Purkinje cell (primary cell): ENCODE results near the gene SPAG5. TPM values are rescaled to one million over a fixed set of nuclear protein-coding genes. Genes with fewer than 3 reads are reported as not detected.

Experiments
- polyA plus RNA-seq: library from polyadenylated mRNA; unstranded; fragments of >200 nt; fragmentation: Nextera tagmentation; gene quantifications from 2 replicates; pipeline ENCODE4 v1.2.1, GENCODE V29; 2014

The SPAG5 gene
- polyA plus RNA-seq: 202 and 262 TPM in 2 replicates

DNA sequence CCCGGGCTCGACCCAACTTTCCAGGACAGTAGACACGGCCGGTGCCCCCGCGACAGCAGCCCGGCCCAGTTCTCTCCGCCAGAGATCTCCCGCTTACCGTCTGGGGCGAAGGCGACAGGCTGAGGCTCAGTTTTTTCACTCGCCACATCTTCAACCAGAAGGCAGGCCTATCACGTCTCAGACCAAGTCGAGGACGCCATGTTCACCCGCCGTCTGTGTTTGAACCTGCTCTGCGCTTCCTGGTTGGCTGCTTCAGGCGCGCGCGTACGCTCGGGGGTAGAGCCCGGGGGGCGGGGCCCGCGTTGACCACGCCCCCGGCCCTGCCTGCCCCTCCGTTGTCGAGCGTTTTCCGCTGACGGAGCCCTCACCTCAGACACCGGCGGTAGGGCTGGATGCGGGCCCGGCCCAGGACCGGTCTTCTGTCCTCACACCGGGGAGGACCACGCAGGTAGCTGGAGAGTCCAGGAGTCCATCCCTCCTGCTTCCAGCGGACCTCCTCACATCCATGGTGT is at the start of gene SPAG5:
SPAG5 (minus strand) TSS at position 227 of the 512 bp plus-strand sequence; CDS start at position 148, 79 bp downstream.

DNA sequence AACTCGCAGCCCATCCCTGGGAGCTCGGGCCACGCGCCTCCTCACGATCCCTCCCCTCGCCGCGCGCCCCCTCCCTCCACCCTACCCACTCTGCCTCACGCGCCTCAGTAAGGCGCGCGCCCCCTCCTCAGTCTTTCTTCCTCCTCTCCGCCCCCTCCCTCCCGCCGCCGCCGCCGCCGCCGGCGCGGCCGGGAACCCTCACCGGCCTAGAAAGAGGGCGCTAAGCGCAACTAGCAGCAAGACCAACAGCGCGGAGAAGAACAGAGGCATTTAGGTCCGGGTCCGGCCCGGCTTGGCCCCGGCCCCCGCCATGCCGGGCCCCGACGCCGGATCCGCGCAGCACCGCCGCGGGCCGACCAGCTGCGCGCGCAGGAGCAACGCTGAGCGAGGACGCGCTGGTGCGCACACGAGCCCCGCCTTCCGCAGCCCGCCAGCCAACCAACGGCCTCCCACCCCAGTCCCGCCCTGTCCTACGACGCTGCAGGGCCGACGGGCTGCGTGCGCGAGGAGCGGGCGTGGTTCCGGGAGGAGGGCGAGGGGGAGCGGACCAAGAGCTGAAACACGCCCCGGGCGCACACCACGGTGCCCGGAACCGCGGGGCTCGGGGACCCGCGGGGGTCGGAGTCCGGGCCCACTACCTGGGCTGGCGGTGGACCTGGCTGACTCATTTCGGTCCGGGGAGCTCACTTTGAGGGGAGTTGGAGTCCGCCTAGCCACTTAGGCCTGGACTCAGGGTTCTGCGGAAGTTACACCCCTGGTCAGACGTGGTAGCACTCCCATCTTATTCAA is 46.2 kb upstream of the SPAG5 start, which contains the start of gene BLTP2:
BLTP2 (minus strand) TSS at position 372 of the 789 bp plus-strand sequence; CDS start at position 270, 102 bp downstream.

DNA sequence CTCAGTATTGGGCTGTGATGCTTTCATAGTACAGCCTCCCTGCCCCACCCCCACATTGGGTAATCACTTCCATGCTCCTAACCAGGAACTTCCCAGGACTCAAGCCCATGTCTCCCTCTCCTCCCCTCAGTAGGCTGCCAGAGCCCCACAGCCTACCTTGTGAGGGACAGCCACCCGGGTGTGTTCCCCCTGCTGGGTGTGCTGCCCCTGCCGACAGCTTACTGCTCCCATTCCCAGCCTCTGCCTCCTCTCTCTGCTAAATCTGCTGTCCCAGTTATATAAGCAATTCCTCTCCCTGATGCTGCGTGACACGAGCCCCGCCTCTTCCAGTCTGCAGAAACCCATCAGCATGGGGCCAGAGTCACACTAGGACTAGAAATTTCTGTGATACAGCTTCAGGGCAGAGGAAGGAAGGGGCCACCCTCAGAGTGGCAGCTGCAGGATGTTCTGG is 15.1 kb upstream of the SPAG5 start, which contains the start of gene RSKR:
RSKR (minus strand) TSS at position 255 of the 451 bp plus-strand sequence; CDS start at position 231, 24 bp downstream.

DNA sequence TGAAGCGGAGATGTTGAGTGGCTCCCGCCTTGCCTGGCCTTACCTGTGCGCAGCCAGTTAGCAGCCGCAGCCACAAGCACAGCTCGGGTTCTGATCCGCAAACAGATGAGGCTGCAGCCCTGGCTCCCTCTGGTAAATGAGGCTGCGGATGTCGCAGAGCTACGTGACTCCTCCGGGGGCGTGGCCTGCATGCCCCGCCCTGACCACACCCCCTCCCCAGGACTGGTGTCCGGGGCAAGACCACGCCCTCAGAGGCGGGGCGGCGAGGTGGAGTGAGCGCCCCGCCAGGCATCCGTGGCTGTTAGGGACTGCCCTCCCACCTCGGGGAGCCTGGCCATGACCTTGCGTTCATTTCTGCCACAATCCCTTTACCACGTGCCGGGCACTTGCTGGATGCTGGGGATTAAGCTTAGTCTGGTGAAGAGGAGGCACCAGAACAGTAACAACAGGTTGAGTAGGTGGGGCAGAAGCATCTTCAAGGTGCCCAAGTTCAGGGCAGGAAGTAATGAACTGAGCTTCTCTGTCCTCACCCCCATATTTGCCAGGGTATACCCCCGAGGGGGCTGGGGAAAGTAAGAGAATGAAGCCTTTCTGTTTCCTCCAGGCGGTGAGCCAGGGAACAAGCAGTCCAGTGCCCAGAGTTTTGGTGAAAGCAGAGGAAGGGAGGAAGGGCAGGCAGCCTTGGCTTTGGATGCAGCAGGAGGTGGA is 21.9 kb downstream of the SPAG5 start, which contains the start of gene ALDOC:
ALDOC (minus strand) TSS at position 138 of the 708 bp plus-strand sequence. CDS start 1,363 bp downstream, outside the sequence.

DNA sequence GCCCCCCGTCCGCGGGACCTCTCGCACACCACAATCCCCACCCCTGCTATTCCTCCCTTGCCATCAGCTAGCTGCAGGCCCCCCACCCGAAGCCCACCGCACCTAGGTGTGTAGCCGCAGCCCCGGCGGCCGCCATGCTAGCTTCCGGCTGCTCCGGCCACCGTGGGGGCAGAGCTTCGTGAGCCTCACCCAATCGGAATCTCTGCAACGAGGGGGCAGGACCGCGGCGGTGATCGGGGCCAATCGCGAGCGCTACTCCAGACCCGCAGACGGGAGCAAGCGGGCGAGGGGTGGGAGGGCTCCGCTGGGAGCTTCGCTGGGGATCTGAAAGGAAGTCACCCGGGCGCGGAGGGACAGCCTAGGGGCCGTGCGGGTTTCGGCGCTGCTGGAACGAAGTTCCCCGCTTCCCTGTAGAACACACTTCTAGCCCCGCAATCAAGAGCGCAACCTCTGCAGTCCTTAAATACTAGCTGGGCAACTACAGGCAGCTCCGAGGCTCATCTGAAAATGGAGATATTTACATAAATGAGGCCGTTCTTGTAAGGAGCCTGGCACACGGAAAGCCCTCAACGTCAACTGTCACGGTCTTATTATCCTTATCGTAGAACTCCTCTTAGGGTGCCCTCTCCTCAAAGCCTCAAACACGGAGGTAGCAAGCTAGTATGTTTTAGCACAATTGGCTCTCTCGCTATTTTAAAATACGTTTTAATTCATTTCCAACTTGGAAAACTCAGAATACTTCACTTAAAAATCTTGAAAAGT is 27.3 kb downstream of the SPAG5 start, which contains the start of gene PIGS:
PIGS (minus strand) TSS at position 164 of the 762 bp plus-strand sequence; CDS start at position 136, 28 bp downstream.

DNA sequence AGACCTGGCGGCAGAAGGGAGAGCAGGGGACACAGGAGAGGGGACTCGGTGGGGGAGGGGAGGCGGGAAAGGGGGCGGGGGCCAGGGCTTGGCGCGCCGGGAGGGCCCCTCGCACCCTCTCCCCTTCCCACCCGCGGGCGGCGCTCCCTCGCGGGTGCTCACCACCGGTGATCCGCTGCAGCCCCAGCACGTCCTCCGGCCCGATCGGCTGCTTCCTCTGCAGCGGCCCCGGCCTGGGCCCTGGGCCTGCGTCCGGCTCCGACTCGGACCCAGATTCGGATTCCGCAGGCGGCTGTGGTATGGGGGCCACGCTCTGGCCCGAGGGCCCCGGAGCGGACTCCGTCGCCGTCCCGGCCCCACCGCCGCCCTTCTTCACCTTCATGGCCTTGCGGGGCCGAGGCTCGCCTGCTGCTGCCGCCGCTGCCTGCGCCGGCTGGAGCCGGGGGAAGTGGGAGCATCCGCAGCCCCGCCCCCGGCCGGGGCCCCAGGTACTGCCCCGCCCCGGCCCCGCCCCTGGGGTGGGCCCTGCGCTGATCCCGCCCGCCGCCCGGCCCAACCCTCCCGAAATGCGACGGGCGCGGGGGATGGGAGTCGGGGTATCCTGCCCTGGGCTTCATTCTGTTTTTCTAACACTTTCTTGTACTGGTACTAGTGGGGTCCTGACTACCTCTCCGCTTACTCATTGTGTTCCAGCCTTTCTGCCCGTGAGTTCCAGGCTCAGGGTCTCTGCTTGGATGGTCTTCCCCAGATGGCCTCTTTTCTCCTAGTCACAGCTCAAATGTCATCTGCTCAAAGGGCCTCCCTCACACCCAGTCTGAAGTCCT is 46.4 kb downstream of the SPAG5 start, which contains the start of gene UNC119:
UNC119 (minus strand) TSS at position 449 of the 824 bp plus-strand sequence; CDS start at position 382, 67 bp downstream.

Other genes with a start within 250 kb of the SPAG5 start
- gene POLDIP2, start 241.5 kb downstream of the SPAG5 start, polyA plus RNA-seq: 15.2 and 17.8 TPM in 2 replicates
- not detected in 2 replicates for gene SEBOX, start 233.8 kb downstream of the SPAG5 start, polyA plus RNA-seq
- gene VTN, start 228.7 kb downstream of the SPAG5 start, polyA plus RNA-seq: not detected in 2 replicates
- 0.22 and 3.2 TPM in 2 replicates for gene SARM1, start 227.3 kb downstream of the SPAG5 start, polyA plus RNA-seq
- 6.7 and 17.2 TPM in 2 replicates for gene SLC46A1, start 192.8 kb downstream of the SPAG5 start, polyA plus RNA-seq
- gene SLC13A2, start 125.4 kb downstream of the SPAG5 start, polyA plus RNA-seq: not detected in 2 replicates
- not detected in 2 replicates for gene FOXN1, start 92.7 kb downstream of the SPAG5 start, polyA plus RNA-seq
- 12.3 and 30.0 TPM in 2 replicates for gene UNC119, start 46.4 kb downstream of the SPAG5 start, polyA plus RNA-seq
- gene PIGS, start 27.5 kb downstream of the SPAG5 start, polyA plus RNA-seq: 60.9 and 88.9 TPM in 2 replicates
- 19,909 and 22,599 TPM in 2 replicates for gene ALDOC, start 22.1 kb downstream of the SPAG5 start, polyA plus RNA-seq
- gene RSKR, start 15.2 kb upstream of the SPAG5 start, polyA plus RNA-seq: 9.8 and 10.9 TPM in 2 replicates
- gene BLTP2, start 46.1 kb upstream of the SPAG5 start, polyA plus RNA-seq: 4.0 and 4.4 TPM in 2 replicates
- gene SDF2, start 62.9 kb upstream of the SPAG5 start, polyA plus RNA-seq: 174 and 197 TPM in 2 replicates
- 17.7 and 23.4 TPM in 2 replicates for gene SUPT6H, start 63.2 kb upstream of the SPAG5 start, polyA plus RNA-seq
- gene PROCA1, start 112.9 kb upstream of the SPAG5 start, polyA plus RNA-seq: 0.74 and 1.7 TPM in 2 replicates
- 4.9 and 7.8 TPM in 2 replicates for gene RAB34, start 118.8 kb upstream of the SPAG5 start, polyA plus RNA-seq
- 1,067 and 1,205 TPM in 2 replicates for gene RPL23A, start 121.0 kb upstream of the SPAG5 start, polyA plus RNA-seq
- 3.3 and 3.5 TPM in 2 replicates for gene TLCD1, start 127.2 kb upstream of the SPAG5 start, polyA plus RNA-seq
- 2.3 TPM in 1 of 2 replicates, not detected in the other for gene NEK8, start 129.8 kb upstream of the SPAG5 start, polyA plus RNA-seq
- 0.57 TPM in 1 of 2 replicates, not detected in the other for gene TRAF4, start 145.0 kb upstream of the SPAG5 start, polyA plus RNA-seq
- 10.6 and 11.9 TPM in 2 replicates for gene FAM222B, start 243.8 kb upstream of the SPAG5 start, polyA plus RNA-seq